Activated CD8-positive, alpha-beta memory T cell treated with anti-CD3 and anti-CD28 coated beads, Interleukin-2, amount 10 ng/mL, durations not matched to agents 7 days and 5 days (primary cell): ENCODE measurements around the gene ZNF337. TPM values are rescaled to one million over a fixed set of nuclear protein-coding genes. Genes with fewer than 3 reads are reported as not detected.
"Not testable (repeated sequence)": the region's sequence is repeated elsewhere in the genome, so short reads cannot be mapped to it uniquely, and the experiment has no call there.

Experiments used
- ATAC-seq: fragments of 150-1000 bp; cut with Tn5 transposase; one replicate; pipeline ENCODE4 v1.10.0; 2021; ENCODE audit warnings: moderate library complexity
- CTCF ChIA-PET: fragments of 350-600 bp; sonication (Branson Sonifier 250); formaldehyde crosslinking; loops from one replicate; lab custom pipeline; 2021; ENCODE audit warnings: antibody characterized with exemption; lab: Charles Lee
- DNase-seq: peaks from one replicate; pipeline ENCODE4 v3.0.0-alpha.2; 2020
- H3K27ac Mint-ChIP-seq: one replicate; pipeline ENCODE4 v1.8.0; 2021; ENCODE audit warnings: mild to moderate bottlenecking, mixed read lengths
- H3K27me3 Mint-ChIP-seq: one replicate; pipeline ENCODE4 v1.8.0; 2021; ENCODE audit warnings: mixed read lengths
- H3K36me3 Mint-ChIP-seq: one replicate; pipeline ENCODE4 v1.8.0; 2021; ENCODE audit warnings: mild to moderate bottlenecking, mixed read lengths
- H3K4me1 Mint-ChIP-seq: one replicate; pipeline ENCODE4 v1.8.0; 2021; ENCODE audit warnings: mixed read lengths
- H3K4me3 Mint-ChIP-seq: one replicate; pipeline ENCODE4 v1.8.0; 2021; ENCODE audit warnings: mild to moderate bottlenecking, moderate library complexity, mixed read lengths
- H3K9me3 Mint-ChIP-seq: one replicate; pipeline ENCODE4 v1.8.0; 2022; ENCODE audit warnings: low read depth, mixed read lengths
- total RNA-seq, 2 experiments: library from RNA; stranded (reverse); gene quantifications; one replicate each; pipeline ENCODE4 v1.2.3, GENCODE V29; 2021

Gene ZNF337
- total RNA-seq, 2 experiments from 2014 or later: 15.2 to 20.2 TPM

DNA sequence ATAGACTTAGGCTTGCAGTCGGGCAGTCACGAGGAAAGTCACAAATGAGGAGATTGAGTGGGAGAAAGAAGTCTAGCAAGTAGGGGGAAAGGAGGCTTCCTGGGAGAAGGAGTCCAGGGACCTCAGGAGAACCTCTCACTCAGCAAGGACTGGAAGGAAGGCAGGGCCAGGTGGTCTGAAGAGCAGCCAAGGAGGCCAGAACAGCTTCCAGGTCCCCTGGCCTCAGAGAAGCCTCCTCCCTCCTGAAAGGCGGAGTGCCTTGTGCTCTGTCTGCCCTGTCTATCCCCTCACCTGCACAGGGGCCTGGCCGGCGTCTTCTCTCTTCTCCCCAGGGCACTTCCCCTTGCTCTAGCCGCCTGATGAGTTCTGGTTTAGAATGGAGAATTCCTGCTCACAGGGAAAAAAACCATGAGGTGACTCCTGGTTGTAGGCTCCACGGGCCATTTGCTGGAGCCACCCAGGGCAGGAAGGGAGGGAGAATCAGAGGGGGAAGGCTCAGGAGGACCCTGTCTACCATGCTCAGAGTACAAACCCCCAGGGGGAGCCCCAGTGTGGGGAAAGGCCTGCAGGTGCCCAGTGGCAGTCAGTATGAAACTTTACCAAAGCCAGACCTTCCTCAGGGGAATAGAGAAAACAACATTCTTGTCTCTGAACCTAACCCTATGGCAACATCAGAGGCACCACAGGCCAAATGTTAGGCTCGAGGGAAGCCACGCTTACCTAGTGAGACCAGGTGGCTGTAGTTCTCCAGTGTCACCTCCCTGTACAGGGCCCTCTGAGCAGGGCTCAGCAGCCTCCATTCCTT, 11.2 kb downstream of the ZNF337 start:
- no peak for ATAC-seq
- CTCF ChIA-PET: no interaction called here
- H3K4me1 Mint-ChIP-seq: peaks cover 7% of the 10 kb centered on the region
- no peak for DNase-seq
- no peak overlapping the region for H3K4me3 Mint-ChIP-seq
- no peaks in the 10 kb centered on the region for H3K27me3 Mint-ChIP-seq
- H3K36me3 Mint-ChIP-seq: peaks cover 34% of the 10 kb centered on the region
- H3K9me3 Mint-ChIP-seq: peaks cover 2% of the 10 kb centered on the region
- H3K27ac Mint-ChIP-seq: no peak overlapping the region

DNA sequence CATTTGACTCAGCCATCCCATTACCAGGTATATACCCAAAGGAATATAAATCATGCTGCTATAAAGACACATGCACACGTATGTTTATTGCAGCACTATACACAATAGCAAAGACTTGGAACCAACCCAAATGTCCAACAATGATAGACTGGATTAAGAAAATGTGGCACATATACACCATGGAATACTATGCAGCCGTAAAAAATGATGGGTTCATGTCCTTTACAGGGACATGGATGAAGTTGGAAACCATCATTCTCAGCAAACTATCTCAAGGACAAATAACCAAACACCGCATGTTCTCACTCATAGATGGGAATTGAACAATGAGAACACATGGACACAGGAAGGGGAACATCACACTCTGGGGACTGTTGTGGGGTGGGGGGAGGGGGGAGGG, 12.8 kb downstream of the ZNF337 start:
- peaks cover 39% of the 10 kb centered on the region for H3K36me3 Mint-ChIP-seq
- DNase-seq, H3K27ac Mint-ChIP-seq, H3K4me1 Mint-ChIP-seq, H3K9me3 Mint-ChIP-seq, CTCF ChIA-PET, ATAC-seq, H3K27me3 Mint-ChIP-seq, H3K4me3 Mint-ChIP-seq: not testable (repeated sequence)

DNA sequence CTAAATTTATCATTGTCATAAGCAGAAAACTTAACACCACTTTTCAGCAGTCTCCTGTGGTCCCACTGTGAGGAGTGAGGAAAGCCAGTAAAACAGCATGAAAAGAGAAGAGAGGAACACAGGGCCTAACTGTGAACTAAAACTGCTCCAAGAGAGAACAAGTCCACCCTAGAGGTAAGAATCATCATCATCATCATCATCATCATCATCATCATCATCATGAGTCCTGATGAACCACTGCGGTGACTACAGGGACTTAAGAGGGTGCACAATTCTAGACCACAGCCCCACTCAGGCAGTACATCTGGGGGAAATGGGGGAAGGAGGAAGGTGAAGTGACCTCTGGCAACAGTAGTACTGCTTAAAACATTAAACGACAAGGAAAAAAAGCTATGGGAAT, 13.6 kb downstream of the ZNF337 start:
- Mint-ChIP-seq H3K4me1 (peaks cover 5% of the 10 kb centered on the region), H3K27me3 (no peaks in the 10 kb centered on the region), H3K27ac (no peak overlapping the region), H3K36me3 (peaks cover 47% of the 10 kb centered on the region), H3K4me3 (no peak overlapping the region), H3K9me3 (peaks cover 2% of the 10 kb centered on the region)
- no peak for DNase-seq
- CTCF ChIA-PET: no interaction called here
- ATAC-seq: no peak

DNA sequence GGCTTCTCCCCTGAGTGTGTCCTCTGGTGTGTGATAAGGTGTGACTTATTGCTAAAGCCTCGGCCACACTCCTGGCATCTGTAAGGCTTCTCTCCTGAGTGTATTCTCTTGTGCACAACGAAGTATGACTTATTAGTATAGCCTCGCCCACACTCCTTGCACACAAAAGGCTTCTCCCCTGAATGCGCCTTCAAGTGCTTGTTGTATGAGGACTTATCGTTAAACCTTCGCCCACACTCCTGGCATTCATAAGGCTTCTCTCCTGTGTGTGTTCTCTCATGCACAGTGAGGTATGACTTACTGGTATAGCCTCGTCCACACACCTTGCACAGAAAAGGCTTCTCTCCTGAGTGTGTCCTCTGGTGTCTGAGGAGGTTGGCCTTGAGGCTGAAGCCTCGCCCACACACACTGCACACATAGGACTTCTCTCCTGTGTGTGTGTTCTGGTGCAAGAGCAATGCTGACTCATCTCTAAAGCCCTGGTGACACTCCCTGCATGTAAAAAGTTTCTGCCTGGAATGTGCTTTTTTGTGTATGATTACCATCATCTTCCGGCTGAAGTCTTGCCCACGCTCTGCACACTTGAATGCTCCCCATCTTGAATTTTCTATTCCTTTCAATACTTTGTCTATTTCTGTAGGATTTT, 20.4 kb downstream of the ZNF337 start:
- Mint-ChIP-seq H3K27ac (no peak overlapping the region), H3K4me3 (no peak overlapping the region), H3K4me1 (peaks cover 3% of the 10 kb centered on the region), H3K36me3 (peaks cover 69% of the 10 kb centered on the region), H3K9me3 (no peaks in the 10 kb centered on the region), H3K27me3 (no peaks in the 10 kb centered on the region)
- DNase-seq: no peak
- ATAC-seq: no peak
- CTCF ChIA-PET: no interaction called here

DNA sequence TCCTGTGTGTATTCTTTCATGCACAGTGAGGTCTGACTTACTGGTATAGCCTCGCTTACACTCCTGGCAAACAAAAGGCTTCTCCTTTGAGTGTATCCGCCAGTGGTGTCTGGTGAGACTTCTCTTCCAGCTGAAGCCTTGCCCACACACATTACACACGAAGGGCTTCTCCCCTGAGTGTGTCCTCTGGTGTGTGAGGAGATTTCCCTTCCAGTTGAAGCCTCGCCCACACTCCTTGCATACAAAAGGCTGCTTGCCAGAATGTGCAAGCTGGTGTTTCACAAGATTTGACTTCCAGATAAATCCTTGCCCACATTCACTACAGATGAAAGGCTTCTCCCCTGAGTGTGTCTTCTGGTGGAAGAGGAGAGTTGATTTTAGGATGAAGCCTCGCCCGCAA, 21.5 kb downstream of the ZNF337 start:
- CTCF ChIA-PET: no interaction called here
- ATAC-seq (no peak), DNase-seq (no peak)
- no peaks in the 10 kb centered on the region for H3K27me3 Mint-ChIP-seq
- H3K9me3 Mint-ChIP-seq: no peaks in the 10 kb centered on the region
- H3K4me3 Mint-ChIP-seq: no peak overlapping the region
- no peak overlapping the region for H3K27ac Mint-ChIP-seq
- H3K4me1 Mint-ChIP-seq: peaks cover 3% of the 10 kb centered on the region
- H3K36me3 Mint-ChIP-seq: peaks cover 64% of the 10 kb centered on the region

DNA sequence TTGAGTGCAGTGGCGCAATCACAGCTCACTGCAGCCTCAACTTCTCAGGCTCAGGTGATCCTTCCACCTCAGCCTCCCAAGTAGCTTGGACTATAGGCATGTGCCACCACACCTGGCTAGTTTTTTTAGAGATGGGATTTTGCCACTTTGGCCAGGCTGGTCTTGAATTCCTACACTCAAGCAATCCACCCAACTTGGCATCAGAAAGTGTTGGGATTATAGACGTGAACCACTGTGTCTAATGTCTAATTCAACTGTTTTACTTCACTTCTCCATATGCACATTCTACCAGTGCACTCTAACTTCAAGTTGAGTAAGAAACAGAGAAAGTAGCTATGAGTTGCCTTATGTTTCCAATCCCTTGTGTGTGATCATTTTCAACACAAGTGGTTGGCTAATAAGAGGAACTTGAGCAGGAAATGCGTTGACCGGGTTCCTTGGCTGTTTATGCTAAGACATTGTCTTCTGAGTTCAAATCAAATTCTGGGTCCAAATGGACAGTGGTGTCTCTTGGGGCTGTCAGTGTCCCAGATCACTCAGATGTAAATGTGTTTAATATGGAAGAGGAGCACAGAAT, 23.9 kb downstream of the ZNF337 start:
- H3K36me3 Mint-ChIP-seq: peaks cover 46% of the 10 kb centered on the region

DNA sequence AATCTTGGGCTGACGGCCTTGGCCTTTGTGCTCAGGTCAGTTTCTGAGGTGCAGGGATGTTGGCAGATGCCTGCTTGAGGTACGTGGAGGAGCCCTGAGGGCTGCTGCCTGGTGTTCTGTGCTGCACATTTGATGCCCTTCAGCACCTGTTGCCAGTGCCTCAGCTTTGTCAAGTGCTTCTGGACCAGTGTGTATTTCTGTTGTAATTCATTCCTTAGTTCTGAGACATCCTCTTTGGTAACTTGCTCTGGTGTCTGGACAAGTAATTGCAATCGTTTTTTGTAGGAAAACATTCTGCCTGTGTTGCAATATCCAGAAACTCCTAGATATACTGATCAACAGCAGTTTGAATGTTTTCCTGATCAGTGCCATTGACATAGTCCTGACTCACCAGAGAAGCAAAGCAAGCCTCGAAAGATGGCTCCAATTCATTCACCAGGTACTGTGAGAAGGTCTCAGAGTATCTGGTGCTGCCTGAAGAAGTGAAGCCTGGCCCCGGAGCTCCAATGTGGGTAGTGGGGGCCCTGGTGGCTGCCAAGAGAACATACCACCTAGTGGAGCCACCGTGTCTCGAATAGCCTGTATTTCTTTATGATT, 26.7 kb downstream of the ZNF337 start:
- no peaks in the 10 kb centered on the region for H3K9me3 Mint-ChIP-seq
- H3K4me3 Mint-ChIP-seq: no peak overlapping the region
- DNase-seq (no peak), ATAC-seq (no peak)
- H3K27me3 Mint-ChIP-seq: no peaks in the 10 kb centered on the region
- H3K4me1 Mint-ChIP-seq: no peaks in the 10 kb centered on the region
- no peak overlapping the region for H3K27ac Mint-ChIP-seq
- H3K36me3 Mint-ChIP-seq: peaks cover 20% of the 10 kb centered on the region
- CTCF ChIA-PET: interaction anchor here (1.6 to 1.8 kb wide), 2 partner anchors 9 to 21 kb away, joined by 3 read pairs; no protein-coding TSS in a partner anchor

More for the DNA sequence above, 23.9 kb downstream of the ZNF337 start:
- H3K27me3 Mint-ChIP-seq: no peaks in the 10 kb centered on the region
- CTCF ChIA-PET: no interaction called here
- no peak overlapping the region for H3K27ac Mint-ChIP-seq
- DNase-seq (no peak), ATAC-seq (no peak)
- peaks cover 3% of the 10 kb centered on the region for H3K4me1 Mint-ChIP-seq
- no peaks in the 10 kb centered on the region for H3K9me3 Mint-ChIP-seq
- no peak overlapping the region for H3K4me3 Mint-ChIP-seq

DNA sequence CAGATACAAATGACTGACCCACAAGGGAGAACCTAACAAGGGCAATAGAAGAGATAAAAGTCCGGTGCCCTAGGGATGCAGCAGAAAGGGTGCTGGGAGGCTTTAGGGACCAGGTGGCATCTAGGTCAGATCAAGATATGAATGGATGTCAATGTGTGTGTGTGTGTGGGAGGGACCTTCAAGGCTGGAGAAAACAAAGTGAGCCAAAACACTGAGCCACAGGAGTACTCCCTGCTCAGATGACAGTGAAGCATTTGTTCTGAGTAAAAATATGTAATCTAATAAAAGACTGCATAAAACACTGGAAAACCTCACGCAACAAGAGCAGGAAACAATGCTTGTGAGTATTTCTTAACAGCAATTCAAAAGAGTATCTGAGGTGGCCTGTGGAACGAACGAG, 28.2 kb downstream of the ZNF337 start:
- DNase-seq (no peak), ATAC-seq (no peak)
- peaks cover 7% of the 10 kb centered on the region for H3K36me3 Mint-ChIP-seq
- no peaks in the 10 kb centered on the region for H3K4me1 Mint-ChIP-seq
- H3K9me3 Mint-ChIP-seq: no peaks in the 10 kb centered on the region
- CTCF ChIA-PET: no interaction called here
- no peak overlapping the region for H3K27ac Mint-ChIP-seq
- no peaks in the 10 kb centered on the region for H3K27me3 Mint-ChIP-seq
- no peak overlapping the region for H3K4me3 Mint-ChIP-seq

DNA sequence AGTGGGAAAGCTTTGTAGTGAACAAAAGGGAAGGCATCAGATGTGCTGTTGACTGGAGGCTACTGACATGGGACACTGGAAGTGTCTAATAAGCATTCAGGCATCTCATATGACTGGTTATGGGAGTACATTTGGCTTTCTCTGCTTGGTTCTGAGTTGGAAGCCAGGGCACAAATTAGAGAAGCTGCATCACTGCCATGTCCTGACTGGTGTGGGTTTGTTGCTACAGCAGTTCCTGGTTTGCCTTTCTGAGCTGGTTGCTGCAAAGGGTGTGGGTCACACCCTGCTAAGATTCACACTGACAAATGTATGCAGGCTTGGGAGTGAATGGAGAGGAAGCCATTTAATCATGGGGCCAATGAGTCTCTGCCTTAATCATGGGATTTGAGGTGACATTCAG, 36.7 kb downstream of the ZNF337 start:
- Mint-ChIP-seq H3K4me1 (peaks cover 2% of the 10 kb centered on the region), H3K9me3 (no peaks in the 10 kb centered on the region), H3K27me3 (no peaks in the 10 kb centered on the region), H3K36me3 (peaks cover 3% of the 10 kb centered on the region), H3K27ac (no peak overlapping the region), H3K4me3 (no peak overlapping the region)
- CTCF ChIA-PET: no interaction called here
- no peak for ATAC-seq
- DNase-seq: no peak

DNA sequence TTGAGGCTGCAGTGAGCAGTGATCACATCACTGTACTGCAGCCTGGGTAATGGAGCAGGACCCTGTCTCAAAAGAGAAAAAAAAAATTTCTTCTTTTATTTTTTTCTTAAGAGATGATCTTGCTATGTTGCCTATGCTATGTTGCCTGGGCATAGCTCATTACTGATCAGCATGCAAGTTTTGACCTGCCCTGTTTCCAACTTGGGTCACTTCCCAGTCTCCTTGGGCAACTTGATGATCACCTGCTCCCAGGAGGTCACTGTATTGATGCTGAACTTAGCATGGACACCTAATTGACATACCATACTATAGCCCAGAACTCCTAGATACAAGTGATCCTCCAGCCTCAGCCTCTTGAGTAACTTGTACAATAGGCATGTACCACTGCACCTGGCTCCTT, 42.2 kb downstream of the ZNF337 start:
- Mint-ChIP-seq H3K27me3 (no peaks in the 10 kb centered on the region), H3K4me1 (peaks cover 2% of the 10 kb centered on the region), H3K9me3 (no peaks in the 10 kb centered on the region), H3K27ac (no peak overlapping the region), H3K4me3 (no peak overlapping the region), H3K36me3 (peaks cover 11% of the 10 kb centered on the region)
- no peak for ATAC-seq
- CTCF ChIA-PET: no interaction called here
- no peak for DNase-seq

DNA sequence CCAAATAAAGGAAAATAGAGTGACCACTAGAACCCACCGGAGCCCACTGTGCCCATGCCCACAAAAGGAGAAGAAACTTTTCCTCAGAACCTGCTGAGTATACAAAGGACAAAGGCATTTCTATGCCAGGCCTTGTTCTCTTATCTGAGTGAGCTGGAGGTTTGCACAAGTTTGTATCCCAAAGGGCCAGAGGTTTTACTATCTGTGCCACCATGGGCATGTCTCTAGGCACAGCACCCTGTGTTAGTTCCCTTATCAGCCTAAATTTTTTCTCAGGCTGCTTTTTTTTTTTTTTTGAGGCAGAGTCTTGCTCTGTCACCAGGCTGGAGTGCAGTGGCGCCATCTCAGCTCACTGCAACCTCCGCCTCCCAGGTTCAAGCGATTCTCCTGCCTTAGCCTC, 43.8 kb downstream of the ZNF337 start:
- H3K27ac Mint-ChIP-seq, H3K4me1 Mint-ChIP-seq, H3K9me3 Mint-ChIP-seq, DNase-seq, CTCF ChIA-PET, ATAC-seq, H3K4me3 Mint-ChIP-seq, H3K27me3 Mint-ChIP-seq: not testable (repeated sequence)
- H3K36me3 Mint-ChIP-seq: peaks cover 12% of the 10 kb centered on the region

DNA sequence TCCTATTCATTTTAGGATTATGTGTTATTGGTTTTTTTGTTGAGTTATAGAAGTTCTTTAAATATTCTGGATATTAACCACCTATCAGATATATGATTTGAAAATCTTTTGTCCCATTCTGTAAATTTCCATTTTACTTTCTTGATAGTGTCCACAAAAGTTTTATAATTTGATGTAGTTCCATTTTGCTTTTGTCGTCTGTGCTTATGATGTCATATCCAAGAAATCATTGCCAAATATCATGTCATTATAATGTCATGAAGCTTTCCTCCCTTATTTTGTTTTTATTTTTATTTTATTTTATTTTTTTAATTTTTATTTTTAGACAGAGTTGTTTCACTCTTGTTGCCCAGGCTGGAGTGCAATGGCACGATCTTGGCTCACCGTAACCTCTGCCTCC, 51.8 kb downstream of the ZNF337 start:
- Mint-ChIP-seq H3K4me3 (no peak overlapping the region), H3K27me3 (no peaks in the 10 kb centered on the region), H3K36me3 (peaks cover 23% of the 10 kb centered on the region), H3K9me3 (no peaks in the 10 kb centered on the region), H3K27ac (no peak overlapping the region), H3K4me1 (peaks cover 4% of the 10 kb centered on the region)
- no peak for ATAC-seq
- DNase-seq: no peak
- CTCF ChIA-PET: no interaction called here

DNA sequence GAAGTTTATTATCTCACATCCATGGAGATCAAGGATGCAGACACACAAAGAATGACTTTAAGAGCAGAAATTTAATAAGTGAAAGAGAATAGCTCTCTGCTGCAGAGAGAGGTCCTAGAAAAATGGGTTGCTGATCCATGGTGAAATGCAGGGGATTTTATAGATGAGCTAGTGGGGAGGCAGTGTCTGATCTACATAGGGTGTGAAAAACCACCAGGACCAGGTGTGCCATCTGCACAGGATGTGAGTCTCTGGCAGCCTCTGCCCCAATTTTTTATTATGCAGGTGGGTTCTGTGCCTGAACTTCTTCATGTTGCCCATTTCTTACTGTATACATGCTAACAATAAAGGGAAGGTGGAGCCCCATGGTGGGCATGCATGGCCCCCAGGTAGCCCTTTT, 52.9 kb downstream of the ZNF337 start:
- no peak for DNase-seq
- no peak for ATAC-seq
- peaks cover 4% of the 10 kb centered on the region for H3K4me1 Mint-ChIP-seq
- H3K36me3 Mint-ChIP-seq: peaks cover 26% of the 10 kb centered on the region
- H3K27ac Mint-ChIP-seq: no peak overlapping the region
- CTCF ChIA-PET: no interaction called here
- no peak overlapping the region for H3K4me3 Mint-ChIP-seq
- H3K27me3 Mint-ChIP-seq: no peaks in the 10 kb centered on the region
- H3K9me3 Mint-ChIP-seq: no peaks in the 10 kb centered on the region
